Measurements from ENCODE around the gene PARD3B. TPM values are rescaled to one million over a fixed set of nuclear protein-coding genes. Genes with fewer than 3 reads are reported as not detected.
A peak's percentile ranks its signal among the peaks of the same experiment; 100 is the strongest.

Gene PARD3B
- total and polyA plus RNA-seq, 2 donors from 2014 or later: 5.3 to 29.6 TPM

DNA sequence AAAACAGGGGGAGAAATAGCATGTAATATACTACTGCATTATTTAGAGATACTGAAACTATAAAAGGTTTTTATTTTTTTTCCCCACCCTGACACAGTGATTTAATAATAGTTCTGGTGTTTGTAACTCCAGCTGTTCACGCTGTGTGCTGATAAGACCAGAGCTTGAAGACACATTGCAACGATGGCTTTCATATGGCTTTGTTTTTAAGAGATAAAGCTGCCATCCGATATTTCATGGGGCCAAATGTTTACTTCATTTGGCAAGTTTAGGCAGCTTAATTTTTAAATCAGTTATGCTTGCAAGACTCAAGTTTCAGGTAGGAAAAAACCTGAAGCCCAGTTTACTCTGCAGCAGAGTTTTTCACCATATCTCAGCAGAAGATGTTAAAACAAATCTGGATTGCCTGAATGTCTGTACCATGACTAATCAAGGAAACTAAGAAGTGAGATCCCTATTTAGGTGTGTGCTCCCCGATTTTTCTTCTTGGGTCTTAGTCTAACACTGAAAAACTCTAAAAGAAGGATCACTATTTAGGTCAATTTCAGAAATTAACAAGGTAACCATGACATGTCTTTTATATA, 508.6 kb downstream of the PARD3B start:
- peak in 2 of 5 donors; percentile 24 to 66 for DNase-seq
- Histone ChIP-seq H3K4me3 (ENCODE audit: low read length in 3 of 3) (no peak overlapping the region), H3K36me3 (ENCODE audit: control insufficient read depth in 2 of 3, insufficient read depth in 3 of 3, low read length in 3 of 3) (no peaks in the 10 kb centered on the region), H3K27me3 (ENCODE audit: control insufficient read depth, insufficient read depth, low read length) (no peaks in the 10 kb centered on the region), H3K27ac (ENCODE audit: low read depth in 2 of 2, low read length in 2 of 2) (no peak overlapping the region), H3K9ac (ENCODE audit: low read length in 3 of 3) (no peak overlapping the region), H3K9me3 (ENCODE audit: control insufficient read depth in 2 of 3, insufficient read depth in 1 of 3, low read length in 3 of 3) (peaks cover 0 to 4% (median 0%) of the 10 kb centered on the region in 3 donors), H3K4me1 (ENCODE audit: control insufficient read depth in 2 of 3, insufficient read depth in 2 of 3, low read depth in 1 of 3, low read length in 3 of 3) (no peaks in the 10 kb centered on the region)
- FAIRE-seq: no peak
- intact Hi-C loops (cut with DNase I): no loop called here
- TF ChIP-seq, protein P1, sequence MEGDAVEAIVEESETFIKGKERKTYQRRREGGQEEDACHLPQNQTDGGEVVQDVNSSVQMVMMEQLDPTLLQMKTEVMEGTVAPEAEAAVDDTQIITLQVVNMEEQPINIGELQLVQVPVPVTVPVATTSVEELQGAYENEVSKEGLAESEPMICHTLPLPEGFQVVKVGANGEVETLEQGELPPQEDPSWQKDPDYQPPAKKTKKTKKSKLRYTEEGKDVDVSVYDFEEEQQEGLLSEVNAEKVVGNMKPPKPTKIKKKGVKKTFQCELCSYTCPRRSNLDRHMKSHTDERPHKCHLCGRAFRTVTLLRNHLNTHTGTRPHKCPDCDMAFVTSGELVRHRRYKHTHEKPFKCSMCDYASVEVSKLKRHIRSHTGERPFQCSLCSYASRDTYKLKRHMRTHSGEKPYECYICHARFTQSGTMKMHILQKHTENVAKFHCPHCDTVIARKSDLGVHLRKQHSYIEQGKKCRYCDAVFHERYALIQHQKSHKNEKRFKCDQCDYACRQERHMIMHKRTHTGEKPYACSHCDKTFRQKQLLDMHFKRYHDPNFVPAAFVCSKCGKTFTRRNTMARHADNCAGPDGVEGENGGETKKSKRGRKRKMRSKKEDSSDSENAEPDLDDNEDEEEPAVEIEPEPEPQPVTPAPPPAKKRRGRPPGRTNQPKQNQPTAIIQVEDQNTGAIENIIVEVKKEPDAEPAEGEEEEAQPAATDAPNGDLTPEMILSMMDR (IDR thresholded peaks at IDR 0.05; ENCODE audit: borderline replicate concordance, extremely low read depth, insufficient read depth): no peak

GRCh38 chr2:205054789-205055188, 509.5 kb downstream of the PARD3B start:
- TF ChIP-seq, protein P1 (IDR thresholded peaks at IDR 0.05; ENCODE audit: borderline replicate concordance, extremely low read depth, insufficient read depth): no peak
- H3K27me3 ChIP-seq (ENCODE audit: control insufficient read depth, insufficient read depth, low read length): no peaks in the 10 kb centered on the region
- intact Hi-C loops (cut with DNase I): no loop called here
- no peak overlapping the region for H3K27ac ChIP-seq (ENCODE audit: low read depth in 2 of 2, low read length in 2 of 2)
- no peak overlapping the region for H3K9ac ChIP-seq (ENCODE audit: low read length in 3 of 3)
- no peak for DNase-seq
- no peaks in the 10 kb centered on the region for H3K4me1 ChIP-seq (ENCODE audit: control insufficient read depth in 2 of 3, insufficient read depth in 2 of 3, low read depth in 1 of 3, low read length in 3 of 3)
- FAIRE-seq: no peak
- H3K9me3 ChIP-seq (ENCODE audit: control insufficient read depth in 2 of 3, insufficient read depth in 1 of 3, low read length in 3 of 3): peaks cover 0 to 4% (median 0%) of the 10 kb centered on the region in 3 donors
- H3K4me3 ChIP-seq (ENCODE audit: low read length in 3 of 3): no peak overlapping the region
- no peaks in the 10 kb centered on the region for H3K36me3 ChIP-seq (ENCODE audit: control insufficient read depth in 2 of 3, insufficient read depth in 3 of 3, low read length in 3 of 3)

GRCh38 chr2:205055251-205055650, 510.0 kb downstream of the PARD3B start:
- no peak for DNase-seq
- no peaks in the 10 kb centered on the region for H3K4me1 ChIP-seq (ENCODE audit: control insufficient read depth in 2 of 3, insufficient read depth in 2 of 3, low read depth in 1 of 3, low read length in 3 of 3)
- H3K9ac ChIP-seq (ENCODE audit: low read length in 3 of 3): no peak overlapping the region
- TF ChIP-seq, protein P1 (IDR thresholded peaks at IDR 0.05; ENCODE audit: borderline replicate concordance, extremely low read depth, insufficient read depth): no peak
- H3K9me3 ChIP-seq (ENCODE audit: control insufficient read depth in 2 of 3, insufficient read depth in 1 of 3, low read length in 3 of 3): peaks cover 0 to 4% (median 0%) of the 10 kb centered on the region in 3 donors
- H3K4me3 ChIP-seq (ENCODE audit: low read length in 3 of 3): no peak overlapping the region
- intact Hi-C loops (cut with DNase I): no loop called here
- H3K27me3 ChIP-seq (ENCODE audit: control insufficient read depth, insufficient read depth, low read length): no peaks in the 10 kb centered on the region
- H3K36me3 ChIP-seq (ENCODE audit: control insufficient read depth in 2 of 3, insufficient read depth in 3 of 3, low read length in 3 of 3): no peaks in the 10 kb centered on the region
- FAIRE-seq: no peak
- no peak overlapping the region for H3K27ac ChIP-seq (ENCODE audit: low read depth in 2 of 2, low read length in 2 of 2)

- Histone ChIP-seq H3K9me3 (ENCODE audit: control insufficient read depth in 2 of 3, insufficient read depth in 1 of 3, low read length in 3 of 3) (peaks cover 0 to 4% (median 0%) of the 10 kb centered on the region in 3 donors), H3K9ac (ENCODE audit: low read length in 3 of 3) (no peak overlapping the region), H3K27ac (ENCODE audit: low read depth in 2 of 2, low read length in 2 of 2) (no peak overlapping the region), H3K4me3 (ENCODE audit: low read length in 3 of 3) (no peak overlapping the region), H3K27me3 (ENCODE audit: control insufficient read depth, insufficient read depth, low read length) (no peaks in the 10 kb centered on the region), H3K36me3 (ENCODE audit: control insufficient read depth in 2 of 3, insufficient read depth in 3 of 3, low read length in 3 of 3) (no peaks in the 10 kb centered on the region), H3K4me1 (ENCODE audit: control insufficient read depth in 2 of 3, insufficient read depth in 2 of 3, low read depth in 1 of 3, low read length in 3 of 3) (no peaks in the 10 kb centered on the region)
- FAIRE-seq (no peak), DNase-seq (no peak)
- TF ChIP-seq, protein P1 (IDR thresholded peaks at IDR 0.05; ENCODE audit: borderline replicate concordance, extremely low read depth, insufficient read depth): no peak
- intact Hi-C loops (cut with DNase I): no loop called here
Observed at GRCh38 chr2:205056151-205056561, 510.9 kb downstream of the PARD3B start.
